Activated CD4-positive, alpha-beta T cell treated with anti-CD3 and anti-CD28 coated beads for 48 hours (primary cell): ENCODE data around the gene B4GALT1.
"Not testable (repeated sequence)": the region's sequence is repeated elsewhere in the genome, so short reads cannot be mapped to it uniquely, and the experiment has no call there.

Experiments
- DNase-seq: peaks from one replicate; pipeline ENCODE4 v3.0.0-alpha.2; 2020

The B4GALT1 gene

GRCh38 chr9:33085672-33086071 lies 81.5 kb downstream of the B4GALT1 start:
- not testable (repeated sequence) for DNase-seq

DNA sequence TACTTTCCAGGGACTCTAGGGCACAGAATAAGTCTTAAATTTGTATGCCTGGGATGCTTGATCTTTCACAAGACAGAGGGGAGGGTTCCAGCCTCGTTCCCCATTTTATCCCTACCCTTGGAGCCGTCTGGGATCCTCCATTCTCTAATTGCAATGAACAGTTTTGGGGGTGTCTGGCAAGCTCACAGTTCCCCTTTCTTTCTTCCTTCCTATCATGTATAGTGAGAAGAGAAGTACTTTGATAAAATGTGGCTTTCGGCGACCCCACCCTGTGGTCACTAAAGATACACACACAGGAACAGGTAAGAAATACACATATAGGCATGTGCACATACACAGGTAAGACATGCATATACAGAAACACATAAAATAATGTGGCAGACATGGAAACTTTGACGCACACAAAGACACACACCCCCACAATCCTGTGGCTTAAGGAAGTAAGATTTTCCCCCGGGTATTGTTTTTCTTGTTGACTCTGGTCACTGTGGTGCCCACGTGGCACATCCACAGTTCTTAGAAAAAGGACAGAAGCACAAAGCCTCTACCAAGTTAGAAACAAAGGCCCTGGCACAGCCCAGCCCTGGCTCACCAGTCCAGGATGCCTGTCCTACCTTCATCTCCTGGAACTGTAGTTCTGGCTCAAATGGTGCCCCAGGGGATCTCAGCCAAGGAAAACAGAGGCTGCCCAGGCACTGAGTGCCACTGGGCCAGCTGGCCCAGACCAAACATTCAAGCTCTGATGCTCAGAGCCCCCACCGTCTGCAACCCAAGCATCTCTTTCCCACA lies 84.4 kb downstream of the B4GALT1 start:
- peak; percentile 34 for DNase-seq

DNA sequence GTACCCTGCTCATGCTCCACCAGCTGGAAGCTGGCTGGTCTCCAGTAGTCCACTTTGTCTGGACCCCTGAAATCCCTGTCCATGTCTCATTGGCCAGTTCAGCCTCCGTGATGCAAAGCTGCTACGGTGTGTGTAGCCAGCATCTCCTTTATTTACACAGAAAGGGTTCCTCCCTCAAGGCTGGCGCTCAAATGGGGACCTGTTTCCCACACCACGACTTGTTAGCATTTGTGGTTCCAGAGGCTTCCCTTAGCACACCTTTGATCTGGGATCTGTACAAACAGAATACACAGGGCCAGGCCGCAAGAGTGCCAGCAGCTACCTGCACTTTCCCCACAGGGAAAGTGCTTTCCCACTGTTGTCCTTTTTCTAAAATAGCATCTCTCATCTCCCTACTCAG lies 85.0 kb downstream of the B4GALT1 start:
- no peak for DNase-seq

DNA sequence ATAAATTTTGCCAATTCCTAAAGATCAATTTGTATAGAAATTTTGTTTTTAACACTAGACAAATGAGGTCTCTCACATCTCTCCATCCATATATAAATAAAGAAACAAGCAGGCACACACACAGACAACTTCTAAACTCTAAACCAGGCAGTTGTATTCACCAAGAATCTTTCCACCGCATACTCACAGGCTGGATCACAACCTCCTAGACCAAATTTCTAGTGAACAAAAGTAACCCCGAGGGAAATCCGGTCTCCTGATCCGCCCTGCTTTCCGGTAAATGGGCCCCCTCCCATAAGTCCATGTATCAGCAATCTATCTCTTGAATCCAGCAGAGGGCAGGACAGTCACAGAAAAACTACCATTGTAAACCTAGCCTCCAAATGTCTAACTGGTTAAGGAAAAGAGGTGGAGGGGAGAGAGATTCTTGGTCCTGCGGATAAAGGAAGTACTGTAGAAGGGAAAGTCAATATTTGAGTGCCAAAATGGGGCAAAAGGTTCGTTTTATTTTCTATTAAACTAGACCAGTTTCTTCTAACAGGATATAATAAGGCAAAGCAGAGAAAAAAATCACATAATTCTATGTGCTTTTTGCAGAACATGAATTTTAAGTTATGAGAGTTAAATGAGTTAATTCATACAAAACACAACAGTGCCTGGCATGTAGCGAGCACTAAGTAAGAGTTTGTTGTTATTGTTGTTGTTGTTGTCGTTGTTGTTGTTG lies 85.8 kb downstream of the B4GALT1 start:
- DNase-seq = peak; percentile 74

DNA sequence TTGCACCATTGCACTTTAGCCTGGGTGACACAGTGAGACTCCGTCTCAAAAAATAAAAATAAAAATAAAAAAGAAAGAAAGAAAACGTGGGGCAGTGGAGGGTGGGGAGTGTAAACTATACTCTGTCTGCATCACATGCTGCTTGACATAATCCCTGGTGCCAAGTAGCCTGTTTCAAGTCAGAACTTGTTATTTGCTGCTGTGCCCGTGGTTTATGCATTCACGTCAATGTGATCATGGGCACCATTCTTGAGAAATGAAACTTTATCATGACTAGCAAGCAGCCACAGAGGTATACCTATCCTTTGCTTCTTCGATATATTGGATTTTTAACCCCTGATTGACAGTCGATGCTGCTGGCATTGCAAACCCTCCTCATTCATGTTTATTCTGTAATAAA lies 86.6 kb downstream of the B4GALT1 start:
- DNase-seq = peak; percentile 37

GRCh38 chr9:33076046-33077004 lies 90.8 kb downstream of the B4GALT1 start, which contains the start of gene SMU1:
Gene SMU1, minus strand, starts transcription at chr9:33076674. Its CDS starts 66 bp downstream, at chr9:33076608.
- DNase-seq = peak; percentile 96

- DNase-seq = no peak
Observed at GRCh38 chr9:33068991-33069390, 98.1 kb downstream of the B4GALT1 start.

DNA sequence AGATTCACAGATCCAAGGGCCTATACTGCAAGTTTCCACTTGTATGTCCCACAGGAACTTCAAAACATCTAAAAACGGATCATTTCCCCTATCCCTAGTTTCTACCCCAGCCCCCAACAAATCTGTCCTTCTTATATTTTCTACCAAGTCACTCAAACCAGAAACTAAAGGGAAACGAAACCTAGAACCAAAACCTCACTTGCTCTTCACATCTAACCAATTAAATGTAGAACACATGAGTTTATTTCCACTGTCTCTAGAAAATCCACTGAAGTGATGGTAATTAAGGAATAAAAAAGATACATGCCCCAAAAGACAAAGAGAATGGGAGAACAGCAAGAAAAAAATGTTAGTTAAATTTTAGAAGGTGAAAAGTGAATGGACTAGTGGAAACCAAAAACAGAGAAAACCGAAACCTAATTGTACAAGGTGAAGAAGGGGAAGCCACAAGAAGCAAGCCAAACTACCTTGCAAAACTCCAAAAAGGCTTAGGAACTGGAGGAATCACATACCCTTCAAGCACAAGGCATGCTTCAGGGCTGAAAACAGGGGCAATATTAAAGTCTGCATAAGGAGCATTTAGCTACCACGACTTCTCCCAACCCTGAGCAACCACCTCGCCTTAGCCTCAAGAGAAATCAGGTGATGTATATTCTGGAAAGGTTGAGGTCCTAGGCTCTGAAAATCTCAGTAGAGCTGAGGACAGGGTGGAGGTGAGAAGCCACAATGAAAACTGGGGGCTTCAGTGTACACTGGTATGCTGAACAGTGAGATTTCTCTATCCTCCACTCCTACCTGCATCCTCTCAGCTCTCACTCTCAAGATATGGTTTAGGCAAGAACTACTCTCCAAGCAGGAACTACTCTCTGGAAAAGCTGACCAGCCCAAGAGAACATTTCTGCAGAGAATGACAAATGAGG lies 101.7 kb downstream of the B4GALT1 start:
- no peak for DNase-seq
